ENCODE data around the gene KIT.

KIT gene

GRCh38 chr4:54707406-54707805 lies 49.6 kb downstream of the KIT start:
- DNase-seq (ENCODE audit: low read depth): no peak

DNA sequence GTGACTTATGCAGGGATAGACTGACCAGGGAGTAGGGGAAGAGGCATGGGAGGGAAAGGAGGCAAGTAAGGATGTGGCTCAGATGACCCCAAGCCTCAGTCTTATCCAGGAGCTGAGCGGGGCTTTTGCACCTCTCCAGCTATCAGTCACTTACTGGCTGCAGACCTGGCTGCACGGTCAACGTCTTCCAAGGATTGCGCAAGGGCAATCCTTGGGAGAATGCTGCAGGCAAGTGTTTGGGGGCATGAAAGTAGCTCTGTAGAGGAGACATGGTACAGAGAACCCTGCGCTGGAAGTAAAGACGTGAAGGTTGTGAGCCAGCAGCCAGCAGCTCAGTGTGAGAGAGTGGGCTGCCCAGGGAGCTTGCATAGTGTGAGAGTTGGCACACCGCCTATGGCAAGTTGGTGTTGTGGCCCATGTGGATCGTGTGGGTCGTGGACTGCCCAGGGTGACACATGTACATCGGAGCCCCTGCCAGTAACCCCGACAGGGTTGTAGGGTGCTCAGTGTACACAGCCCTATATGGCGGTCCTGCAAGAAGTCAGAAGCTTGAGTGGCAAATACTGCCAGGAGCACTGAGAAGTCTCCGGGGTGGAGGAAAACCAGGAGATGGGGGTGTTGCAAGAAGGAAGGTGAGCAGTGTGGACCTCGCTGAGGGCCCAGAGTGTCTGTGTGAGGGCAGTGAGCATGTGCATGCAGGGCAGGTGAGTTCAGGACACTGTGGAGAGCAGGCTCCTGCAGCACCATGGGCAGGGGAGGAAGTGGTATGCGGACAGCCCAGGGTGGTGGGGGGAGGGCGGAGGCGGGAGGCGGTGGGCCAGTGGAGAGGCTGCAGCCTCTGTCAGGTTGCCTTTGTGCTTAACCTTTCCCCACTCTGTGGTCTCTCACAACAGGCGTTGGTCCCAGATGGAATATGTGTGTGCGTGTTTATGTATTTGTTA lies 50.9 kb downstream of the KIT start:
- no peak for DNase-seq (ENCODE audit: low read depth)

GRCh38 chr4:54709400-54709799 lies 51.6 kb downstream of the KIT start:
- no peak for DNase-seq (ENCODE audit: low read depth)

DNA sequence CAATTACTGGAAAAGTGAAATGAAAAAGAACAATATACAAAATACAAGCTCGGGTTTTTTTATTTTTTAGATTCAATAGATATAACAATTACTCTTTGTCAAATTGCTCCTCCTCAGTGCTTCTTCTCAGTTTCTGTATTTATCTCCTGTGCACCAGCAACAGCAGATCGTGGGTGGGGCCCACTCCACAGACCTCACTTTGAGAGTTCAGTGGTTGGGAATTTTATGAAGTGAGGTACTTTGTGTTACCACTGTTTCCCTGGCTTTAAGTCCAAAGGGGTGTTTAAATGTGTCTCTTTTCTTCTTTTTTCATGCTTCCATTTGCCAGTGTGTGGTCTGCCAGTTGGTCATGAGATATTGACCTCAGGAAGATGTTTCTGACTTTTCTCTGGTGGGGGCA lies 54.4 kb downstream of the KIT start:
- DNase-seq (ENCODE audit: low read depth): no peak

DNA sequence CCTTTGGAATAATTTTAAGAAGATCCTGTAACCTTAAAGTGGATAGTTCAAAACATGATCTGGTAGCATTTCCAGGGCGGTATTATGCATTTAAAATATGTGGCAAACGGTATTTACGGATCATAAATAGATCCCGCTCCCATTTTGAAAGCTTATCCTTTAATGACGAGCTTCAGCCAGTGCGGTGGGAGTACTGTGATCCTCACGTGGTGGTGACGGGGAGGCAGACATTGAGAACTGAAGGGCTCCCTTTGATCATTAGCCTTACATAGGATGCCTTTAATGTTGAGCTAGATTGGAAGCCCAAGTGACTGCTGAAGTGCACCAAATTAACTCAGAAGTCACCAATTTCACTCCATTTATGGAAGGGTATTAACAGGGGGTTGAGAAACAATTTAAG lies 56.9 kb downstream of the KIT start:
- no peak for DNase-seq (ENCODE audit: low read depth)

DNA sequence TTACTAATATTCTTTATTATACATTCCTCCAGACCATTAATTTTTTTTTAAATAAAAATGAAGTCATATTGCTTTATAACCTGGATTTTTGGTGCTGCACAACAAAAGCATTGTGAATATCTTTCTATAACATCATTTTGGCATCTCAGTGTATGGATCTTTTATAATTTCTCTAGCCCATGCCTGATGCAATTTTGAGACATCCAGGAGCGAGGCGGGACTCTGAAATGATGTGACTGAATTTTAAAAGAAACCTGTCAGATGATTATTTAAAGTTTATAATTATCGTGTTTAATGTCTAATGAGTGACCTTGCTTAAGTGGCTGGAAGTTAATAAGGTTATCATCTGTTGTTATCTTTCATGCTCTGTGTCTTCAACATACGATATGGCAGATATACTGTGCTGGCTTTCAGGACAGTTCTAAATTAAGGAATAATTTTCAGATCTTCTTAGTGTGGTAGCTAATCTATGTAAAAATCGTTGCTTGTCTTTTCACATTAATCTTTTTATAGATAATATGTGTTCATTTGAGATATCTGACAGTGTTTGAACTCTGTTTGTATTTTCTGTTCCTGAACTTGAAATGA lies 58.8 kb downstream of the KIT start:
- no peak for DNase-seq (ENCODE audit: low read depth)

DNA sequence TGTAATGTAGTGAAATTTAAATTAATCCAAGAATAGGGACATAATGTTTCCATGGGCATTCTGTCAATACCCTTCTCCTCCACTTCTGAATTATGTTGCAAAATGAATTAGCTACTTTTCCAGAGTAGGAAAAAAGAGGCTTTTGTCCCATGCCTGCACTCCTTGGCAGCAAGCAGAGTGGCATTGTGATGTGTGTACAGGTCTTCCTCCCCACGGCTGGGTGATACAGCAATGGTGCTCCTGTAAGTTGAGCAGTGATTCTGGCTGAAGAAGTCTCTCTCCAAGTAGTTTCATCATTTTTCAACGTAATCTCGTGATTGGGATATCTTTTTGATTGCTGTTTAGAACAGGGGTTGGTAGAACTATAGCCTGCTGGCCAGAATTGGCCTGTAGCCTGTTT lies 59.9 kb downstream of the KIT start:
- no peak for DNase-seq (ENCODE audit: low read depth)

DNA sequence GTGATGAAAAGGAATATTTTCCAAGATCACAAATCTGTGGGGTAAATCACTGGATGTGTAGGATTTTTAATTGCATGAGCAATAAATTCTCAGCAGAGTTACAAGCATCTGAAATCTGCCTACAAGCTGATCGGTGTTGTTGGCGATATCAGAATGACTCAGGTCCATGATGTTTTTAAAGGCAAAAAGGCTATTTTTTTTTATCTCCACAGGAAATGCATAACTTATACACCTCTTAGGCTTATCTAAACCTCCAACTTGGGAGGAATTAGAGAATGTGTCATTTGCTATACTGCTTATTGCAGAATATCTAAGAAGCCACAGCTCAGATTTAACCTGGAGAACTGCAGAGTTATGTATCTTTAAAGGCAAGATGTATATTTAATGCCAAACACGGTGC lies 61.6 kb downstream of the KIT start:
- no peak for DNase-seq (ENCODE audit: low read depth)

GRCh38 chr4:54723220-54723619 lies 65.5 kb downstream of the KIT start:
- no peak for DNase-seq (ENCODE audit: low read depth)

GRCh38 chr4:54723820-54724219 lies 66.1 kb downstream of the KIT start:
- no peak for DNase-seq (ENCODE audit: low read depth)

- no peak for DNase-seq (ENCODE audit: low read depth)
Observed at GRCh38 chr4:54726907-54727306, 69.2 kb downstream of the KIT start.

DNA sequence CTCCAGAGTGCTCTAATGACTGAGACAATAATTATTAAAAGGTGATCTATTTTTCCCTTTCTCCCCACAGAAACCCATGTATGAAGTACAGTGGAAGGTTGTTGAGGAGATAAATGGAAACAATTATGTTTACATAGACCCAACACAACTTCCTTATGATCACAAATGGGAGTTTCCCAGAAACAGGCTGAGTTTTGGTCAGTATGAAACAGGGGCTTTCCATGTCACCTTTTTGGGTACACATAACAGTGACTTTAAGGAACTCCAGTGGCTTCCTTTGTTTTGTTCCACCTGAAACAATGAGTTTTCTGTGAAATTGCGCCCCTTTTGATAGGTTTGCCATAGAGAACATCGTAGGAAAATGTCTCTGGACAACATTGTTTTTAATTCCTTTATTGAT lies 69.6 kb downstream of the KIT start:
- DNase-seq (ENCODE audit: low read depth): no peak

GRCh38 chr4:54728368-54728767 lies 70.6 kb downstream of the KIT start:
- no peak for DNase-seq (ENCODE audit: low read depth)

DNA sequence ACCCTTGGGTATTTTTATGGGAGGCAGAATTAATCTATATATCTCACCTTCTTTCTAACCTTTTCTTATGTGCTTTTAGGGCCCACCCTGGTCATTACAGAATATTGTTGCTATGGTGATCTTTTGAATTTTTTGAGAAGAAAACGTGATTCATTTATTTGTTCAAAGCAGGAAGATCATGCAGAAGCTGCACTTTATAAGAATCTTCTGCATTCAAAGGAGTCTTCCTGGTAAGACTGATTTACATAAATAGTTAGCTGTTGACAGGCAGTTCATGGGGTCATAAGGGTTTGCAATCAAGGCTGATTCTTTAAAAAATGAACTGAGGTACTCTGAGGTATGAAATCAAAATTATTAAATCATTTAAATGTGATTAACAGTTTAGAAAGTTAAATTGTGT lies 71.5 kb downstream of the KIT start:
- DNase-seq (ENCODE audit: low read depth): no peak

GRCh38 chr4:54730581-54730980 lies 72.8 kb downstream of the KIT start:
- no peak for DNase-seq (ENCODE audit: low read depth)

DNA sequence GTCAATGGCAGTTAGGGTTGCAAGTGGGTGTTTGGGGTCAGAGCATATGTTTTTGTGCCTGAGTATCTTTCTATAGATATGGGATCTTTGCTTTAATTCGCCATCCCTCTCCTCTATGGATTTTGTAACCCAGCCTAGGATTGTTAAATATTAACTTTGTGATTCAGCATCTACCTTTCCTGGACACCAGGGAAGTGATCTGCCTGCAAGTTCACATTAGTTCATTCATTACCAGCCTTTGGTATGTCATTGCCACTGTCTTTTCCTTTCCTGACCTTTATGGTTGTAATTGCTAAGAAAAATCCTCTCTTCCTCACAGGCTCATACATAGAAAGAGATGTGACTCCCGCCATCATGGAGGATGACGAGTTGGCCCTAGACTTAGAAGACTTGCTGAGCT lies 73.8 kb downstream of the KIT start:
- no peak for DNase-seq (ENCODE audit: low read depth)

DNA sequence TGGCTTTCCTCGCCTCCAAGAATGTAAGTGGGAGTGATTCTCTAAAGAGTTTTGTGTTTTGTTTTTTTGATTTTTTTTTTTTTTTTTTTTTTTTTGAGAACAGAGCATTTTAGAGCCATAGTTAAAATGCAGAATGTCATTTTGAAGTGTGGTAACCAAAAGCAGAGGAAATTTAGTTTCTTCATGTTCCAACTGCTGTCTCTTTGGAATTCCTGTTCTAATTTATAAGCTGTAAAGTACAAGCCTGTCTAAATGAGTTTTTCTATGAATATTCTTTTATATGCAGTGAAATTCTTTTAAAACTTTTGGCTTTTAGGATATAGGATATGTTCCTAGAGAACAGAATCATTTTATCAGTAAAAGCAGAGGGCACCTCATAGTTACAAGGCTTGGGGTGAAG lies 74.2 kb downstream of the KIT start:
- no peak for DNase-seq (ENCODE audit: low read depth)

DNA sequence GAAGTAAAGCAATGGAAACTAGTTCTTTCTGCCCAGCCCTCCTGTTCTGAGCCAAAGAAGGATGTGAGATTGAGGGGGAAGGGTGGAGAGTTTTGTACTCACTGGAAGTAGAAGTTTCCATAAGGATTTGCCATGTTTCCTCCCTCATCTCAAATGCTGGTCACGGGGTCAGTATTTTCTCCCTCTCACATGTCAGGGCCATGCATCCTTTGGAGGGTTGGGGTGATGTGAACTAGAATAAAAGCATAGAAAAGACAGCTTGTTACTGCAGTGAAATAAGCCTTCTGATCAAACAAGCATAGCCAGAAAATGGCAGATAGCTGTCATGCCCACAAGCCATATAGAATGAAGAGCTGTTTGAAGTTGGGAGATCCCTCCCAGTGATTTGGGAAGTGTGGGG lies 79.7 kb downstream of the KIT start:
- no peak for DNase-seq (ENCODE audit: low read depth)

DNA sequence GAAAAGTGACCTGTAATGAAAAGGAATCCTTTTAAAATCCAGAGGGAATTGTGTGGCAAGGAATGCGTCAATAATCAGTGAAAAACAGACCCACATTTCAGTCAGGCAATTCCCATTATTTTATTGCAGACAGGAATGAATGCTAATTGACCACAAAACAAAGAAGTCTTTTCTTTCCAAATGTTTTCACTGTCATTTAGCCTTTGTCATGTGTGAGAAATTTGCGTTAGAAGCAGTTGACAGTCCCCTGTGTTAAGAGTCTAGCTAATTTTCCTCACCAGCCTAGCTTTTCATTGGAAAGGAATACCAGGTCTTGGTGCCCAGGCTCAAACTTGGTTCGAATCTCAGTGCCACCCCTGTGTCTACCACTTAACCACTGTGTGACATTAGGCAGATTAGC lies 83.4 kb downstream of the KIT start:
- no peak for DNase-seq (ENCODE audit: low read depth)

GRCh38 chr4:54742636-54743399 lies 85.1 kb downstream of the KIT start:
- DNase-seq (ENCODE audit: low read depth): no peak

GRCh38 chr4:54743562-54743961 lies 85.8 kb downstream of the KIT start:
- DNase-seq (ENCODE audit: low read depth): no peak

DNA sequence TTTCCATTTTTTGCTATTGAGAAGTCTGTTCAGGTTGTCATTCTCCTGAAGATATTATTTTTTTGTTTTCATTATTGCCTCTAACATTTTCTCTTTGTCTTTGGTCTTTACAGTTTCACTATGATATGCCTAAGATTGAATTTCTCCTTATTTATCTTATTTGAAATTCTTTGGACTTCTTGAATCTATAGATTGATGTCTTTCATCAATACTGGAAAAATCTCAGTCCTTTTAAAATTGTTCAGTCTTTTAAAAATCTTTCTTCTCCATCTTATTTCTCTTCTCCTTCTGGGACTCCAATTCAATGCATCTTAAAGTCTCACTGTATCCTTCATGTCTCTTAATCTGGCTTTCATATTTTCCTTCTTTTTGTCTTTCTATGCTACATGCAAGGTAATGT lies 86.7 kb downstream of the KIT start:
- DNase-seq (ENCODE audit: low read depth): no peak

Measured in T-helper 22 cell (primary cell).